Vagina (tissue), 2 donors: Measurements from ENCODE around the gene LYPD3. TPM values are rescaled to one million over a fixed set of nuclear protein-coding genes. Genes with fewer than 3 reads are reported as not detected.

Experiments used
- DNase-seq, 2 donors: peaks; one replicate each; pipeline ENCODE4 v3.0.0-alpha.2; 2017; ENCODE audit errors: extremely low spot score in 2 of 2
- H3K27ac ChIP-seq: fragments of 200-600 bp; sonication (generic); one replicate; pipeline ENCODE4 v1.5.1; 2019
- H3K27me3 ChIP-seq: fragments of 200-600 bp; sonication (generic); one replicate; pipeline ENCODE4 v1.5.1; 2019
- H3K36me3 ChIP-seq, 2 donors: fragments of 200-600 bp; sonication (generic); one replicate each; pipeline ENCODE4 v1.5.1; 2017 to 2019
- H3K4me1 ChIP-seq: fragments of 200-600 bp; sonication (generic); one replicate; pipeline ENCODE4 v1.5.1; 2019
- H3K4me3 ChIP-seq, 2 donors: fragments of 200-600 bp; sonication (generic); 1 replicate in 1 of 2; 2 replicates in 1 of 2; pipeline ENCODE4 v1.5.1; 2016 to 2019
- H3K9me3 ChIP-seq: fragments of 200-600 bp; sonication (generic); one replicate; pipeline ENCODE4 v1.5.1; 2019
- POLR2A ChIP-seq, 2 donors: fragments of 450-650 bp; IDR thresholded peaks; one replicate each; pipeline ENCODE4 v1.6.1; 2017; ENCODE audit warnings: antibody characterized with exemption in 2 of 2, mild to moderate bottlenecking in 2 of 2, moderate library complexity in 2 of 2
- POLR2AphosphoS5 ChIP-seq, 2 donors: sonication (generic); formaldehyde crosslinking; IDR thresholded peaks; one replicate each; pipeline ENCODE4 v1.9.0; 2017; ENCODE audit warnings: antibody characterized with exemption in 2 of 2, mild to moderate bottlenecking in 2 of 2, low read depth in 1 of 2; ENCODE audit not compliant: insufficient read depth in 1 of 2
- intact Hi-C: fragments of 100-400 bp; cut with DNase I; formaldehyde crosslinking; loops from one replicate; pipeline ENCODE4 v1.15.1; 2023
- total RNA-seq: library from RNA; depleted of rRNA; stranded (reverse); fragments of >200 nt; gene quantifications from one replicate; pipeline ENCODE4 v1.2.3, GENCODE V29; 2016
- TF ChIP-seq, protein P1 (sequence below), 3 experiments: fragments of 450-650 bp in 2 of 3; fragments of 200-600 bp in 1 of 3; sonication (generic) in 1 of 3; IDR thresholded peaks; one replicate each; pipeline ENCODE4 v1.5.1; 2017 to 2019; ENCODE audit warnings: antibody characterized with exemption in 3 of 3, mild to moderate bottlenecking in 2 of 3, moderate library complexity in 2 of 3

Gene LYPD3
- total RNA-seq, 1 donor from 2014 or later, result 247 TPM

GRCh38 chr19:43460362-43461016, 4.9 kb downstream of the LYPD3 start:
- DNase-seq, result no peak
- no peak overlapping the region for H3K27ac ChIP-seq
- TF ChIP-seq, protein P1, sequence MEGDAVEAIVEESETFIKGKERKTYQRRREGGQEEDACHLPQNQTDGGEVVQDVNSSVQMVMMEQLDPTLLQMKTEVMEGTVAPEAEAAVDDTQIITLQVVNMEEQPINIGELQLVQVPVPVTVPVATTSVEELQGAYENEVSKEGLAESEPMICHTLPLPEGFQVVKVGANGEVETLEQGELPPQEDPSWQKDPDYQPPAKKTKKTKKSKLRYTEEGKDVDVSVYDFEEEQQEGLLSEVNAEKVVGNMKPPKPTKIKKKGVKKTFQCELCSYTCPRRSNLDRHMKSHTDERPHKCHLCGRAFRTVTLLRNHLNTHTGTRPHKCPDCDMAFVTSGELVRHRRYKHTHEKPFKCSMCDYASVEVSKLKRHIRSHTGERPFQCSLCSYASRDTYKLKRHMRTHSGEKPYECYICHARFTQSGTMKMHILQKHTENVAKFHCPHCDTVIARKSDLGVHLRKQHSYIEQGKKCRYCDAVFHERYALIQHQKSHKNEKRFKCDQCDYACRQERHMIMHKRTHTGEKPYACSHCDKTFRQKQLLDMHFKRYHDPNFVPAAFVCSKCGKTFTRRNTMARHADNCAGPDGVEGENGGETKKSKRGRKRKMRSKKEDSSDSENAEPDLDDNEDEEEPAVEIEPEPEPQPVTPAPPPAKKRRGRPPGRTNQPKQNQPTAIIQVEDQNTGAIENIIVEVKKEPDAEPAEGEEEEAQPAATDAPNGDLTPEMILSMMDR (IDR thresholded peaks at IDR 0.05), result no peak
- TF ChIP-seq POLR2AphosphoS5 (IDR thresholded peaks at IDR 0.05; ENCODE audit: insufficient read depth in 1 of 2, low read depth in 1 of 2), result no peak
- no peak for TF ChIP-seq POLR2A (IDR thresholded peaks at IDR 0.05)

GRCh38 chr19:43457809-43458208, 7.6 kb downstream of the LYPD3 start:
- no peak overlapping the region for H3K27ac ChIP-seq

More at GRCh38 chr19:43460362-43461016, 4.9 kb downstream of the LYPD3 start:
- H3K4me3 ChIP-seq, result no peak overlapping the region
- peaks cover 13% of the 10 kb centered on the region for H3K4me1 ChIP-seq
- H3K27me3 ChIP-seq, result no peaks in the 10 kb centered on the region
- peaks cover 0 to 5% of the 10 kb centered on the region in 2 donors for H3K36me3 ChIP-seq
- intact Hi-C loops, result loop anchor here (5.0 kb wide), 1 partner anchor 42 kb away; the partner anchor contains the start of gene PHLDB3
- H3K9me3 ChIP-seq, result no peaks in the 10 kb centered on the region

GRCh38 chr19:43455321-43456113, 9.9 kb downstream of the LYPD3 start:
- Histone ChIP-seq H3K36me3 (no peaks in the 10 kb centered on the region), H3K4me1 (no peaks in the 10 kb centered on the region), H3K4me3 (no peak overlapping the region), H3K27me3 (no peaks in the 10 kb centered on the region), H3K9me3 (no peaks in the 10 kb centered on the region), H3K27ac (no peak overlapping the region)
- DNase-seq, result no peak
- peak in 1 of 2 donors; percentile 24 for TF ChIP-seq POLR2AphosphoS5 (IDR thresholded peaks at IDR 0.05; ENCODE audit: insufficient read depth in 1 of 2, low read depth in 1 of 2)
- TF ChIP-seq POLR2A (IDR thresholded peaks at IDR 0.05), result no peak
- TF ChIP-seq, protein P1 (IDR thresholded peaks at IDR 0.05), result no peak
- intact Hi-C loops, result no loop called here

More at GRCh38 chr19:43457809-43458208, 7.6 kb downstream of the LYPD3 start:
- no peaks in the 10 kb centered on the region for H3K27me3 ChIP-seq
- DNase-seq, result no peak
- H3K9me3 ChIP-seq, result no peaks in the 10 kb centered on the region
- intact Hi-C loops, result no loop called here
- H3K36me3 ChIP-seq, result peaks cover 0 to 5% of the 10 kb centered on the region in 2 donors
- no peaks in the 10 kb centered on the region for H3K4me1 ChIP-seq
- TF ChIP-seq POLR2AphosphoS5 (IDR thresholded peaks at IDR 0.05; ENCODE audit: insufficient read depth in 1 of 2, low read depth in 1 of 2) (no peak), POLR2A (IDR thresholded peaks at IDR 0.05) (no peak)
- TF ChIP-seq, protein P1 (IDR thresholded peaks at IDR 0.05), result no peak
- no peak overlapping the region for H3K4me3 ChIP-seq

DNA sequence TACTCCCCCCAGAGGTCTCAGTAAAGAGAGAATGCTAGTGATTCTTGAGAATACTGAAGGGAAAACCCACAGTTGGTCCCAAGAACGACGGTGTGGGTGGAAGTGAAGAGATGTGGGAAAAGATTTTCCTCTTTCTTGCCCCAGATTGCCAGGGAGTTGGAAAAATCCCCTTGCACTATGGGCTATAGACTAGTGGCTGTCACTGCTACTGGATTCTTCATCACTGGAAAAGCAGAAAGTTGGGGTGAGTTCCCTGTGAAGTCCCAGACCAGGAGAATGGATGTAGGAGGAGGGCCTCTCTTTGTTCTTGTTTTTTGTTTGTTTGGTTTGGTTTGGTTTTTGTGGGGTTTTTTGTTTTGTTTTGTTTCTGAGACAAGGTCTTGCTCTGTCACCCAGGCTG, 11.4 kb downstream of the LYPD3 start:
- no peak for DNase-seq
- Histone ChIP-seq H3K9me3 (no peaks in the 10 kb centered on the region), H3K27me3 (no peaks in the 10 kb centered on the region), H3K4me3 (no peak overlapping the region), H3K36me3 (no peaks in the 10 kb centered on the region), H3K4me1 (no peaks in the 10 kb centered on the region), H3K27ac (no peak overlapping the region)
- intact Hi-C loops, result no loop called here
- TF ChIP-seq POLR2A (IDR thresholded peaks at IDR 0.05) (no peak), POLR2AphosphoS5 (IDR thresholded peaks at IDR 0.05; ENCODE audit: insufficient read depth in 1 of 2, low read depth in 1 of 2) (no peak)
- TF ChIP-seq, protein P1 (IDR thresholded peaks at IDR 0.05), result no peak
